Caco-2 (cell line): ENCODE measurements around the gene PHB1. TPM values are rescaled to one million over a fixed set of nuclear protein-coding genes. Genes with fewer than 3 reads are reported as not detected.
"Not testable (repeated sequence)": the region's sequence is repeated elsewhere in the genome, so short reads cannot be mapped to it uniquely, and the experiment has no call there.

Experiments
- BruUV-seq: library from RNA; stranded (reverse); fragments of 400-500 nt; replicated peaks from 2 replicates; lab custom pipeline; 2021; lab: Mats Ljungman, UMichigan
- CTCF ChIA-PET: fragments of 300-600 bp; sonication (Branson Sonifier 250); formaldehyde crosslinking; loops from one replicate; lab custom pipeline; 2022; ENCODE audit warnings: antibody characterized with exemption; lab: Charles Lee
- POLR2A ChIA-PET: fragments of 300-600 bp; sonication (Branson Sonifier 250); formaldehyde crosslinking; loops from one replicate; lab custom pipeline; 2022; ENCODE audit warnings: antibody characterized with exemption; lab: Charles Lee
- DNase-seq, 2 experiments: peaks; one replicate each; pipeline versions ENCODE4 v3.0.0 to v3.0.0-alpha.2; 2020 to 2022
- H3K27me3 ChIP-seq: replicated peaks from 2 replicates; pipeline ENCODE4 v1.6.0; 2011; ENCODE audit warnings: low read length; ENCODE audit not compliant: control insufficient read depth, insufficient read depth
- H3K36me3 ChIP-seq: 2 replicates; pipeline ENCODE4 v1.5.1; 2011; ENCODE audit warnings: low read length; ENCODE audit not compliant: control insufficient read depth, insufficient read depth
- H3K4me1 ChIP-seq: fragments of 250-450 bp; sonication (Bioruptor Pico); 2 replicates; pipeline ENCODE4 v1.5.1; 2020; ENCODE audit warnings: mild to moderate bottlenecking
- H3K4me3 ChIP-seq: 2 replicates; pipeline ENCODE4 v1.5.1; 2011; ENCODE audit warnings: low read depth, mild to moderate bottlenecking, control low read depth, low read length
- H3K9me3 ChIP-seq: fragments of 250-450 bp; sonication (Bioruptor Pico); 2 replicates; pipeline ENCODE4 v1.5.1; 2020; ENCODE audit warnings: mild to moderate bottlenecking, moderate library complexity
- H3K27ac Mint-ChIP-seq: one replicate; pipeline ENCODE4 v1.8.0; 2022; ENCODE audit warnings: mixed read lengths; ENCODE audit not compliant: unreplicated experiment
- H3K27me3 Mint-ChIP-seq: one replicate; pipeline ENCODE4 v1.8.0; 2022; ENCODE audit warnings: mixed read lengths; ENCODE audit not compliant: insufficient read depth, unreplicated experiment
- H3K36me3 Mint-ChIP-seq: one replicate; pipeline ENCODE4 v1.8.0; 2022; ENCODE audit warnings: mild to moderate bottlenecking, mixed read lengths; ENCODE audit not compliant: insufficient read depth, unreplicated experiment
- H3K4me1 Mint-ChIP-seq: one replicate; pipeline ENCODE4 v1.8.0; 2022; ENCODE audit warnings: low read depth, mixed read lengths; ENCODE audit not compliant: unreplicated experiment
- H3K4me3 Mint-ChIP-seq: one replicate; pipeline ENCODE4 v1.8.0; 2022; ENCODE audit warnings: mild to moderate bottlenecking, moderate library complexity, mixed read lengths; ENCODE audit not compliant: unreplicated experiment
- H3K9me3 Mint-ChIP-seq: one replicate; pipeline ENCODE4 v1.8.0; 2022; ENCODE audit warnings: mixed read lengths; ENCODE audit not compliant: unreplicated experiment
- CTCF ChIP-seq, 2 experiments: fragments of 200-600 bp in 1 of 2; IDR thresholded peaks; 1 replicate in 1 of 2; 2 replicates in 1 of 2; pipeline versions ENCODE4 v1.5.1 to v1.8.0; 2011 to 2022; ENCODE audit warnings: antibody characterized with exemption in 1 of 2, control low read depth in 1 of 2, inconsistent platforms in 1 of 2, low read depth in 1 of 2, low read length in 1 of 2, mild to moderate bottlenecking in 1 of 2, moderate library complexity in 1 of 2; ENCODE audit not compliant: insufficient read depth in 1 of 2, severe bottlenecking in 1 of 2, unreplicated experiment in 1 of 2
- intact Hi-C: fragments of 100-400 bp; cut with micrococcal nuclease; formaldehyde crosslinking; loops from one replicate; pipeline ENCODE4 v1.10.0; 2022; ENCODE audit not compliant: unreplicated experiment
- total RNA-seq: library from RNA; stranded (reverse); gene quantifications from 2 replicates; pipeline ENCODE4 v1.2.3, GENCODE V29; 2022

The PHB1 gene
- total RNA-seq, 1 experiment from 2014 or later: 761 TPM

GRCh38 chr17:49369089-49369488, 45.6 kb downstream of the PHB1 start:
- Histone ChIP-seq H3K9me3 (no peaks in the 10 kb centered on the region), H3K4me3 (no peak overlapping the region), H3K4me1 (peaks cover 9% of the 10 kb centered on the region), H3K27me3 (no peaks in the 10 kb centered on the region), H3K36me3 (no peaks in the 10 kb centered on the region)
- no TSS peak for BruUV-seq
- DNase-seq: peak in 1 of 2 experiments; percentile 17
- ChIA-PET CTCF (interaction anchor here (0.6 to 1.9 kb wide), 6 partner anchors 45 to 836 kb away, joined by 3 to 11 read pairs (median 6); partner anchors contain the start of gene PHB1), POLR2A (interaction anchor here (1.1 kb wide), 1 partner anchor 45 kb away, joined by 3 read pairs; the partner anchor contains the start of gene PHB1)
- intact Hi-C loops: no loop called here
- H3K36me3 Mint-ChIP-seq: no peaks in the 10 kb centered on the region
- H3K4me3 Mint-ChIP-seq: no peak overlapping the region
- no peak overlapping the region for H3K27ac Mint-ChIP-seq
- H3K9me3 Mint-ChIP-seq: no peaks in the 10 kb centered on the region
- H3K4me1 Mint-ChIP-seq: peaks cover 6% of the 10 kb centered on the region
- no peaks in the 10 kb centered on the region for H3K27me3 Mint-ChIP-seq
- no peak for TF ChIP-seq CTCF (IDR thresholded peaks at IDR 0.05; ENCODE audit: insufficient read depth in 1 of 2, low read depth in 1 of 2, low read length in 1 of 2, severe bottlenecking in 1 of 2, unreplicated experiment in 1 of 2)

- peak; percentile 69 to 71 for DNase-seq
- Histone ChIP-seq H3K36me3 (no peaks in the 10 kb centered on the region), H3K4me1 (peaks cover 9% of the 10 kb centered on the region), H3K4me3 (no peak overlapping the region), H3K9me3 (no peaks in the 10 kb centered on the region), H3K27me3 (no peaks in the 10 kb centered on the region)
- peak; percentile 22 to 66 for TF ChIP-seq CTCF (IDR thresholded peaks at IDR 0.05; ENCODE audit: insufficient read depth in 1 of 2, low read depth in 1 of 2, low read length in 1 of 2, severe bottlenecking in 1 of 2, unreplicated experiment in 1 of 2)
- ChIA-PET CTCF (interaction anchor here (0.6 to 1.3 kb wide), 8 partner anchors 26 to 338 kb away, joined by 3 to 4 read pairs (median 3); no protein-coding TSS in a partner anchor), POLR2A (no interaction called here)
- H3K27ac Mint-ChIP-seq: no peak overlapping the region
- H3K4me3 Mint-ChIP-seq: no peak overlapping the region
- intact Hi-C loops: loop anchor here (1.0 kb wide), 1 partner anchor 30 kb away; no protein-coding TSS in a partner anchor
- no TSS peak for BruUV-seq
- H3K4me1 Mint-ChIP-seq: peaks cover 9% of the 10 kb centered on the region
- H3K36me3 Mint-ChIP-seq: peaks cover 14% of the 10 kb centered on the region
- H3K9me3 Mint-ChIP-seq: no peaks in the 10 kb centered on the region
- no peaks in the 10 kb centered on the region for H3K27me3 Mint-ChIP-seq
Observed at GRCh38 chr17:49365667-49366066, 49.0 kb downstream of the PHB1 start.

GRCh38 chr17:49365126-49365525, 49.6 kb downstream of the PHB1 start:
- H3K9me3 ChIP-seq, H3K9me3 Mint-ChIP-seq, H3K4me3 ChIP-seq, H3K27me3 Mint-ChIP-seq, BruUV-seq, H3K4me3 Mint-ChIP-seq, H3K36me3 ChIP-seq, H3K27ac Mint-ChIP-seq, H3K27me3 ChIP-seq: not testable (repeated sequence)
- Mint-ChIP-seq H3K36me3 (peaks cover 14% of the 10 kb centered on the region), H3K4me1 (peaks cover 13% of the 10 kb centered on the region)
- DNase-seq: peak in 1 of 2 experiments; percentile 25
- ChIA-PET POLR2A (interaction anchor here (0.5 kb wide), 1 partner anchor 432 kb away, joined by 3 read pairs; no protein-coding TSS in a partner anchor), CTCF (interaction anchor here (0.7 to 1.3 kb wide), 7 partner anchors 26 to 75 kb away, joined by 3 to 4 read pairs (median 3); no protein-coding TSS in a partner anchor)
- intact Hi-C loops: loop anchor here (1.0 kb wide), 1 partner anchor 30 kb away; no protein-coding TSS in a partner anchor
- peaks cover 15% of the 10 kb centered on the region for H3K4me1 ChIP-seq
